Endothelial cell of umbilical vein (primary cell): ENCODE measurements around the gene SPATS2L. TPM values are rescaled to one million over a fixed set of nuclear protein-coding genes. Genes with fewer than 3 reads are reported as not detected.

Source experiments
- BruUV-seq: library from RNA; stranded (reverse); fragments of 400-500 nt; replicated peaks from 2 replicates; lab custom pipeline; 2021; lab: Mats Ljungman, UMichigan
- CTCF ChIA-PET: fragments of 300-600, 350-600 bp; sonication (Branson Sonifier 250); formaldehyde crosslinking; loops from one replicate; lab custom pipeline; 2021; ENCODE audit warnings: antibody characterized with exemption, inconsistent platforms; lab: Charles Lee
- POLR2A ChIA-PET: fragments of 300-600, 350-600 bp; sonication (Branson Sonifier 250); formaldehyde crosslinking; loops from one replicate; lab custom pipeline; 2021; ENCODE audit warnings: antibody characterized with exemption, inconsistent platforms; lab: Charles Lee
- DNase-seq: peaks from one replicate; pipeline ENCODE4 v3.0.0-alpha.2; 2011; ENCODE audit warnings: low read depth, low spot score
- FAIRE-seq: peaks from 2 replicates; lab custom pipeline; 2011; peaks lifted over from hg19 to GRCh38; lab: Jason Lieb, UNC
- H2AFZ ChIP-seq: 2 replicates; pipeline ENCODE4 v1.6.0; 2012; ENCODE audit warnings: low read depth, low read length, control low read depth, inconsistent platforms
- H3K27ac ChIP-seq: 2 replicates; pipeline ENCODE4 v1.5.1; 2011; ENCODE audit warnings: low read depth, mild to moderate bottlenecking, control low read depth, low read length, moderate library complexity; ENCODE audit not compliant: insufficient read depth
- H3K27me3 ChIP-seq, 2 experiments: 2 replicates each; pipeline versions ENCODE4 v1.6.0 to v1.6.1; 2011; ENCODE audit warnings: low read length in 2 of 2, mixed read lengths in 1 of 2; ENCODE audit not compliant: control insufficient read depth in 2 of 2, insufficient read depth in 2 of 2
- H3K36me3 ChIP-seq, 2 experiments: 2 replicates in 1 of 2; 3 replicates in 1 of 2; pipeline ENCODE4 v1.5.1; 2011; ENCODE audit warnings: low read length in 2 of 2, mild to moderate bottlenecking in 1 of 2, moderate library complexity in 1 of 2; ENCODE audit not compliant: control insufficient read depth in 2 of 2, insufficient read depth in 2 of 2; ENCODE audit errors: extremely low read depth in 1 of 2
- H3K4me1 ChIP-seq: 3 replicates; pipeline ENCODE4 v1.5.1; 2011; ENCODE audit warnings: mild to moderate bottlenecking, low read length; ENCODE audit not compliant: control insufficient read depth, insufficient read depth; ENCODE audit errors: extremely low read depth
- H3K4me2 ChIP-seq: 2 replicates; pipeline ENCODE4 v1.6.1; 2011; ENCODE audit warnings: low read length, control low read depth, mixed read lengths; ENCODE audit not compliant: insufficient read depth
- H3K4me3 ChIP-seq, 3 experiments: fragments of 200-600 bp in 1 of 3; sonication (generic), shearing (Covaris generic) in 1 of 3; replicated peaks in 1 of 3; 2 replicates each; pipeline ENCODE4 v1.5.1; 2011 to 2016; ENCODE audit warnings: control low read depth in 3 of 3, low read length in 3 of 3, mild to moderate bottlenecking in 2 of 3, inconsistent platforms in 1 of 3, low read depth in 1 of 3, moderate library complexity in 1 of 3; ENCODE audit not compliant: insufficient read depth in 1 of 3
- H3K79me2 ChIP-seq: 2 replicates; pipeline ENCODE4 v1.6.0; 2012; ENCODE audit warnings: low read length, inconsistent platforms; ENCODE audit not compliant: control insufficient read depth, insufficient read depth
- H3K9ac ChIP-seq: replicated peaks from 2 replicates; pipeline ENCODE3; 2011; ENCODE audit warnings: low read length, control low read depth; ENCODE audit not compliant: insufficient read depth; ENCODE audit errors: extremely low read depth
- H3K9me1 ChIP-seq: replicated peaks from 3 replicates; pipeline ENCODE4 v1.6.0; 2011; ENCODE audit warnings: mild to moderate bottlenecking, low read length; ENCODE audit not compliant: control insufficient read depth, insufficient read depth; ENCODE audit errors: extremely low read depth
- H3K9me3 ChIP-seq: replicated peaks from 2 replicates; pipeline ENCODE4 v1.5.1; 2012; ENCODE audit warnings: low read length, inconsistent platforms; ENCODE audit not compliant: control insufficient read depth, insufficient read depth
- H4K20me1 ChIP-seq: replicated peaks from 2 replicates; pipeline ENCODE3; 2011; ENCODE audit warnings: mild to moderate bottlenecking, low read length; ENCODE audit not compliant: control insufficient read depth, insufficient read depth; ENCODE audit errors: extremely low read depth
- CTCF ChIP-seq, 2 donors: IDR thresholded peaks; 1 replicate in 1 of 2; 2 replicates in 1 of 2; pipeline ENCODE4 v1.5.1; 2011; ENCODE audit warnings: low read length in 2 of 2, mild to moderate bottlenecking in 2 of 2, moderate library complexity in 2 of 2, control low read depth in 1 of 2, inconsistent platforms in 1 of 2, low read depth in 1 of 2; ENCODE audit not compliant: insufficient read depth in 1 of 2; ENCODE audit errors: extremely low read depth in 1 of 2
- EZH2 ChIP-seq: IDR thresholded peaks from 2 replicates; pipeline ENCODE4 v1.6.1; 2012; ENCODE audit warnings: borderline replicate concordance, low read depth, mild to moderate bottlenecking, moderate library complexity, low read length, inconsistent platforms; ENCODE audit not compliant: severe bottlenecking
- FOS ChIP-seq: IDR thresholded peaks from 2 replicates; pipeline ENCODE4 v1.6.1; 2011; ENCODE audit warnings: mild to moderate bottlenecking, low read length, moderate library complexity, borderline replicate concordance; ENCODE audit not compliant: insufficient read depth
- GATA2 ChIP-seq: IDR thresholded peaks from 2 replicates; pipeline ENCODE4 v1.7.0; 2011; ENCODE audit warnings: low read depth, mild to moderate bottlenecking, moderate library complexity, mixed read lengths, low read length; ENCODE audit not compliant: insufficient read length, insufficient read depth
- JUN ChIP-seq: IDR thresholded peaks from 2 replicates; pipeline ENCODE4 v1.6.1; 2011; ENCODE audit warnings: borderline replicate concordance, low read depth; ENCODE audit not compliant: insufficient read length, insufficient read depth
- MYC ChIP-seq: IDR thresholded peaks from one replicate; pipeline ENCODE4 v1.6.1; 2011; ENCODE audit warnings: mild to moderate bottlenecking, low read depth, low read length
- POLR2A ChIP-seq: IDR thresholded peaks from 2 replicates; pipeline ENCODE4 v1.6.1; 2012; ENCODE audit warnings: low read depth, mild to moderate bottlenecking, control low read depth, low read length
- POLR2AphosphoS5 ChIP-seq: IDR thresholded peaks from 2 replicates; pipeline ENCODE4 v1.6.1; 2012; ENCODE audit warnings: low read depth, mild to moderate bottlenecking, control low read depth, low read length, moderate library complexity; ENCODE audit not compliant: insufficient read depth
- dilution Hi-C: fragments of 300-500 bp; cut with MboI; formaldehyde crosslinking; loops from one replicate; pipeline ENCODE4 v1.15.0; 2019; ENCODE audit warnings: low sequenced_read_pairs; ENCODE audit not compliant: extremely low pct_ligation_motif_present
- intact Hi-C: fragments of 100-400 bp; cut with micrococcal nuclease; formaldehyde crosslinking; loops from one replicate; pipeline ENCODE4 v1.10.0; 2022
- polyA plus RNA-seq, 4 experiments: library from polyadenylated mRNA; depleted of rRNA in 3 of 4; stranded (reverse) in 3 of 4; unstranded in 1 of 4; fragments of >200 nt; gene quantifications; 2 replicates each; pipeline versions ENCODE4 v1.2.1 to v1.2.3, GENCODE V29; 2011 to 2012; ENCODE audit warnings: missing spikeins in 1 of 4
- total RNA-seq: library from RNA; stranded (reverse); gene quantifications from 2 replicates; pipeline ENCODE4 v1.2.3, GENCODE V29; 2021
- TF ChIP-seq, protein P1 (sequence below): IDR thresholded peaks from 2 replicates; pipeline ENCODE4 v1.6.1; 2011; ENCODE audit not compliant: insufficient read depth, insufficient read length

The SPATS2L gene
- total and polyA plus RNA-seq, 2 donors (not counting 3 experiments of a cell fraction or from before 2014, with no cell fraction given), result 29.1 to 72.9 TPM

GRCh38 chr2:200476836-200477235, 170.3 kb downstream of the SPATS2L start:
- no peak overlapping the region for H3K27ac ChIP-seq

More at GRCh38 chr2:200476836-200477235, 170.3 kb downstream of the SPATS2L start:
- Histone ChIP-seq H3K9me3 (no peaks in the 10 kb centered on the region), H3K79me2 (no peaks in the 10 kb centered on the region), H4K20me1 (no peaks in the 10 kb centered on the region), H3K9ac (no peak overlapping the region), H3K4me3 (no peak overlapping the region), H3K9me1 (no peaks in the 10 kb centered on the region), H3K27me3 (no peaks in the 10 kb centered on the region), H2AFZ (no peak overlapping the region), H3K4me1 (no peaks in the 10 kb centered on the region), H3K4me2 (no peak overlapping the region), H3K36me3 (peaks cover 7 to 8% of the 10 kb centered on the region in 2 experiments)
- DNase-seq, result no peak
- no TSS peak for BruUV-seq
- POLR2A ChIA-PET, result no interaction called here
- CTCF ChIA-PET, result interaction anchor here (1.0 to 2.3 kb wide), 4 partner anchors 10 to 503 kb away, joined by 3 to 6 read pairs (median 4); no protein-coding TSS in a partner anchor
- TF ChIP-seq FOS, result no peak
- TF ChIP-seq POLR2AphosphoS5, result no peak
- no peak for TF ChIP-seq POLR2A
- no peak for TF ChIP-seq MYC
- TF ChIP-seq, protein P1, sequence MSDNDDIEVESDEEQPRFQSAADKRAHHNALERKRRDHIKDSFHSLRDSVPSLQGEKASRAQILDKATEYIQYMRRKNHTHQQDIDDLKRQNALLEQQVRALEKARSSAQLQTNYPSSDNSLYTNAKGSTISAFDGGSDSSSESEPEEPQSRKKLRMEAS, result no peak
- no peak for TF ChIP-seq GATA2
- no peak for TF ChIP-seq CTCF (IDR thresholded peaks at IDR 0.05; ENCODE audit: extremely low read depth in 1 of 2, insufficient read depth in 1 of 2, low read depth in 1 of 2, low read length in 2 of 2)
- no peak for TF ChIP-seq JUN
- no peak for TF ChIP-seq EZH2
- intact Hi-C loops, result no loop called here
- dilution Hi-C loops, result no loop called here
- no peak for FAIRE-seq
